Endothelial cell of umbilical vein (primary cell): ENCODE data around the gene PGAP1. TPM values are rescaled to one million over a fixed set of nuclear protein-coding genes. Genes with fewer than 3 reads are reported as not detected.
A peak's percentile ranks its signal among the peaks of the same experiment; 100 is the strongest.

ENCODE experiments used
- BruUV-seq: library from RNA; stranded (reverse); fragments of 400-500 nt; replicated peaks from 2 replicates; lab custom pipeline; 2021; lab: Mats Ljungman, UMichigan
- CTCF ChIA-PET: fragments of 300-600, 350-600 bp; sonication (Branson Sonifier 250); formaldehyde crosslinking; loops from one replicate; lab custom pipeline; 2021; ENCODE audit warnings: antibody characterized with exemption, inconsistent platforms; lab: Charles Lee
- POLR2A ChIA-PET: fragments of 300-600, 350-600 bp; sonication (Branson Sonifier 250); formaldehyde crosslinking; loops from one replicate; lab custom pipeline; 2021; ENCODE audit warnings: antibody characterized with exemption, inconsistent platforms; lab: Charles Lee
- DNase-seq: peaks from one replicate; pipeline ENCODE4 v3.0.0-alpha.2; 2011; ENCODE audit warnings: low read depth, low spot score
- FAIRE-seq: peaks from 2 replicates; lab custom pipeline; 2011; peaks lifted over from hg19 to GRCh38; lab: Jason Lieb, UNC
- H2AFZ ChIP-seq: 2 replicates; pipeline ENCODE4 v1.6.0; 2012; ENCODE audit warnings: low read depth, low read length, control low read depth, inconsistent platforms
- H3K27ac ChIP-seq: 2 replicates; pipeline ENCODE4 v1.5.1; 2011; ENCODE audit warnings: low read depth, mild to moderate bottlenecking, control low read depth, low read length, moderate library complexity; ENCODE audit not compliant: insufficient read depth
- H3K27me3 ChIP-seq, 2 experiments: 2 replicates each; pipeline versions ENCODE4 v1.6.0 to v1.6.1; 2011; ENCODE audit warnings: low read length in 2 of 2, mixed read lengths in 1 of 2; ENCODE audit not compliant: control insufficient read depth in 2 of 2, insufficient read depth in 2 of 2
- H3K36me3 ChIP-seq, 2 experiments: 2 replicates in 1 of 2; 3 replicates in 1 of 2; pipeline ENCODE4 v1.5.1; 2011; ENCODE audit warnings: low read length in 2 of 2, mild to moderate bottlenecking in 1 of 2, moderate library complexity in 1 of 2; ENCODE audit not compliant: control insufficient read depth in 2 of 2, insufficient read depth in 2 of 2; ENCODE audit errors: extremely low read depth in 1 of 2
- H3K4me1 ChIP-seq: 3 replicates; pipeline ENCODE4 v1.5.1; 2011; ENCODE audit warnings: mild to moderate bottlenecking, low read length; ENCODE audit not compliant: control insufficient read depth, insufficient read depth; ENCODE audit errors: extremely low read depth
- H3K4me2 ChIP-seq: 2 replicates; pipeline ENCODE4 v1.6.1; 2011; ENCODE audit warnings: low read length, control low read depth, mixed read lengths; ENCODE audit not compliant: insufficient read depth
- H3K4me3 ChIP-seq, 3 experiments: fragments of 200-600 bp in 1 of 3; sonication (generic), shearing (Covaris generic) in 1 of 3; replicated peaks in 1 of 3; 2 replicates each; pipeline ENCODE4 v1.5.1; 2011 to 2016; ENCODE audit warnings: control low read depth in 3 of 3, low read length in 3 of 3, mild to moderate bottlenecking in 2 of 3, inconsistent platforms in 1 of 3, low read depth in 1 of 3, moderate library complexity in 1 of 3; ENCODE audit not compliant: insufficient read depth in 1 of 3
- H3K79me2 ChIP-seq: 2 replicates; pipeline ENCODE4 v1.6.0; 2012; ENCODE audit warnings: low read length, inconsistent platforms; ENCODE audit not compliant: control insufficient read depth, insufficient read depth
- H3K9ac ChIP-seq: replicated peaks from 2 replicates; pipeline ENCODE3; 2011; ENCODE audit warnings: low read length, control low read depth; ENCODE audit not compliant: insufficient read depth; ENCODE audit errors: extremely low read depth
- H3K9me1 ChIP-seq: replicated peaks from 3 replicates; pipeline ENCODE4 v1.6.0; 2011; ENCODE audit warnings: mild to moderate bottlenecking, low read length; ENCODE audit not compliant: control insufficient read depth, insufficient read depth; ENCODE audit errors: extremely low read depth
- H3K9me3 ChIP-seq: replicated peaks from 2 replicates; pipeline ENCODE4 v1.5.1; 2012; ENCODE audit warnings: low read length, inconsistent platforms; ENCODE audit not compliant: control insufficient read depth, insufficient read depth
- H4K20me1 ChIP-seq: replicated peaks from 2 replicates; pipeline ENCODE3; 2011; ENCODE audit warnings: mild to moderate bottlenecking, low read length; ENCODE audit not compliant: control insufficient read depth, insufficient read depth; ENCODE audit errors: extremely low read depth
- EZH2 ChIP-seq: IDR thresholded peaks from 2 replicates; pipeline ENCODE4 v1.6.1; 2012; ENCODE audit warnings: borderline replicate concordance, low read depth, mild to moderate bottlenecking, moderate library complexity, low read length, inconsistent platforms; ENCODE audit not compliant: severe bottlenecking
- FOS ChIP-seq: IDR thresholded peaks from 2 replicates; pipeline ENCODE4 v1.6.1; 2011; ENCODE audit warnings: mild to moderate bottlenecking, low read length, moderate library complexity, borderline replicate concordance; ENCODE audit not compliant: insufficient read depth
- GATA2 ChIP-seq: IDR thresholded peaks from 2 replicates; pipeline ENCODE4 v1.7.0; 2011; ENCODE audit warnings: low read depth, mild to moderate bottlenecking, moderate library complexity, mixed read lengths, low read length; ENCODE audit not compliant: insufficient read length, insufficient read depth
- JUN ChIP-seq: IDR thresholded peaks from 2 replicates; pipeline ENCODE4 v1.6.1; 2011; ENCODE audit warnings: borderline replicate concordance, low read depth; ENCODE audit not compliant: insufficient read length, insufficient read depth
- MYC ChIP-seq: IDR thresholded peaks from one replicate; pipeline ENCODE4 v1.6.1; 2011; ENCODE audit warnings: mild to moderate bottlenecking, low read depth, low read length
- POLR2A ChIP-seq: IDR thresholded peaks from 2 replicates; pipeline ENCODE4 v1.6.1; 2012; ENCODE audit warnings: low read depth, mild to moderate bottlenecking, control low read depth, low read length
- POLR2AphosphoS5 ChIP-seq: IDR thresholded peaks from 2 replicates; pipeline ENCODE4 v1.6.1; 2012; ENCODE audit warnings: low read depth, mild to moderate bottlenecking, control low read depth, low read length, moderate library complexity; ENCODE audit not compliant: insufficient read depth
- dilution Hi-C: fragments of 300-500 bp; cut with MboI; formaldehyde crosslinking; loops from one replicate; pipeline ENCODE4 v1.15.0; 2019; ENCODE audit warnings: low sequenced_read_pairs; ENCODE audit not compliant: extremely low pct_ligation_motif_present
- intact Hi-C: fragments of 100-400 bp; cut with micrococcal nuclease; formaldehyde crosslinking; loops from one replicate; pipeline ENCODE4 v1.10.0; 2022
- polyA plus RNA-seq, 4 experiments: library from polyadenylated mRNA; depleted of rRNA in 3 of 4; stranded (reverse) in 3 of 4; unstranded in 1 of 4; fragments of >200 nt; gene quantifications; 2 replicates each; pipeline versions ENCODE4 v1.2.1 to v1.2.3, GENCODE V29; 2011 to 2012; ENCODE audit warnings: missing spikeins in 1 of 4
- total RNA-seq: library from RNA; stranded (reverse); gene quantifications from 2 replicates; pipeline ENCODE4 v1.2.3, GENCODE V29; 2021
- TF ChIP-seq, protein P1 (sequence below), 2 donors: IDR thresholded peaks; 1 replicate in 1 of 2; 2 replicates in 1 of 2; pipeline ENCODE4 v1.5.1; 2011; ENCODE audit warnings: low read length in 2 of 2, mild to moderate bottlenecking in 2 of 2, moderate library complexity in 2 of 2, control low read depth in 1 of 2, inconsistent platforms in 1 of 2, low read depth in 1 of 2; ENCODE audit not compliant: insufficient read depth in 1 of 2; ENCODE audit errors: extremely low read depth in 1 of 2

PGAP1 gene
- total and polyA plus RNA-seq, 2 donors (not counting 3 experiments of a cell fraction or from before 2014, with no cell fraction given), result 3.9 to 9.8 TPM

GRCh38 chr2:196798980-196799379 is 127.5 kb downstream of the PGAP1 start:
- peaks cover 8% of the 10 kb centered on the region for H3K4me1 ChIP-seq
- peaks cover 10% of the 10 kb centered on the region for H3K79me2 ChIP-seq
- no peaks in the 10 kb centered on the region for H3K27me3 ChIP-seq
- dilution Hi-C loops, result no loop called here
- no peaks in the 10 kb centered on the region for H3K9me1 ChIP-seq
- peak overlapping the region; percentile 100 for H3K4me2 ChIP-seq
- H2AFZ ChIP-seq, result peak overlapping the region; percentile 99
- TSS peak; percentile 77 for BruUV-seq
- intact Hi-C loops, result loop anchor here (5.0 kb wide), 2 partner anchors 368 to 578 kb away; no protein-coding TSS in a partner anchor
- ChIA-PET POLR2A (interaction anchor here (0.7 to 1.2 kb wide), 2 partner anchors 11 to 457 kb away, joined by 3 to 4 read pairs; no protein-coding TSS in a partner anchor), CTCF (interaction anchor here (0.7 to 1.9 kb wide), 7 partner anchors 19 to 579 kb away, joined by 3 to 5 read pairs (median 4); no protein-coding TSS in a partner anchor)
- no peaks in the 10 kb centered on the region for H4K20me1 ChIP-seq
- H3K36me3 ChIP-seq, result peaks cover 0 to 3% of the 10 kb centered on the region in 2 experiments
- peak overlapping the region; percentile 77 to 100 (median 98) for H3K4me3 ChIP-seq
- DNase-seq, result no peak
- H3K9me3 ChIP-seq, result no peaks in the 10 kb centered on the region
- TF ChIP-seq POLR2AphosphoS5, result no peak
- no peak for TF ChIP-seq FOS
- TF ChIP-seq POLR2A, result no peak
- TF ChIP-seq MYC, result no peak
- TF ChIP-seq, protein P1, sequence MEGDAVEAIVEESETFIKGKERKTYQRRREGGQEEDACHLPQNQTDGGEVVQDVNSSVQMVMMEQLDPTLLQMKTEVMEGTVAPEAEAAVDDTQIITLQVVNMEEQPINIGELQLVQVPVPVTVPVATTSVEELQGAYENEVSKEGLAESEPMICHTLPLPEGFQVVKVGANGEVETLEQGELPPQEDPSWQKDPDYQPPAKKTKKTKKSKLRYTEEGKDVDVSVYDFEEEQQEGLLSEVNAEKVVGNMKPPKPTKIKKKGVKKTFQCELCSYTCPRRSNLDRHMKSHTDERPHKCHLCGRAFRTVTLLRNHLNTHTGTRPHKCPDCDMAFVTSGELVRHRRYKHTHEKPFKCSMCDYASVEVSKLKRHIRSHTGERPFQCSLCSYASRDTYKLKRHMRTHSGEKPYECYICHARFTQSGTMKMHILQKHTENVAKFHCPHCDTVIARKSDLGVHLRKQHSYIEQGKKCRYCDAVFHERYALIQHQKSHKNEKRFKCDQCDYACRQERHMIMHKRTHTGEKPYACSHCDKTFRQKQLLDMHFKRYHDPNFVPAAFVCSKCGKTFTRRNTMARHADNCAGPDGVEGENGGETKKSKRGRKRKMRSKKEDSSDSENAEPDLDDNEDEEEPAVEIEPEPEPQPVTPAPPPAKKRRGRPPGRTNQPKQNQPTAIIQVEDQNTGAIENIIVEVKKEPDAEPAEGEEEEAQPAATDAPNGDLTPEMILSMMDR (IDR thresholded peaks at IDR 0.05; ENCODE audit: extremely low read depth in 1 of 2, insufficient read depth in 1 of 2, low read depth in 1 of 2, low read length in 2 of 2), result no peak
- TF ChIP-seq JUN, result no peak
- no peak for TF ChIP-seq EZH2
- no peak for TF ChIP-seq GATA2
- no peak for FAIRE-seq
- peak overlapping the region; percentile 88 for H3K27ac ChIP-seq
- peak overlapping the region; percentile 97 for H3K9ac ChIP-seq
